Thoracic aorta (tissue), 2 donors: ENCODE measurements around the gene PCDHB10. TPM values are rescaled to one million over a fixed set of nuclear protein-coding genes. Genes with fewer than 3 reads are reported as not detected.
A peak's percentile ranks its signal among the peaks of the same experiment; 100 is the strongest.
"Not testable (repeated sequence)": the region's sequence is repeated elsewhere in the genome, so short reads cannot be mapped to it uniquely, and the experiment has no call there.

Experiments
- ATAC-seq: fragments of 150-250 bp; one replicate; pipeline ENCODE4 v1.8.0; 2017; ENCODE audit warnings: low read depth; ENCODE audit not compliant: insufficient number of reproducible peaks, low FRiP score
- DNase-seq: peaks from one replicate; pipeline ENCODE4 v3.0.0-alpha.2; 2020; ENCODE audit warnings: low spot score
- H3K27ac ChIP-seq, 2 donors: fragments of 200-600 bp; sonication (generic); 1 replicate in 1 of 2; 2 replicates in 1 of 2; pipeline ENCODE4 v1.5.1; 2016; ENCODE audit warnings: mild to moderate bottlenecking in 2 of 2, moderate library complexity in 2 of 2
- H3K27me3 ChIP-seq: fragments of 200-600 bp; sonication (generic); replicated peaks from 2 replicates; pipeline ENCODE4 v1.6.0; 2016; ENCODE audit warnings: mild to moderate bottlenecking; ENCODE audit not compliant: insufficient read depth
- H3K36me3 ChIP-seq: fragments of 200-600 bp; sonication (generic); one replicate; pipeline ENCODE4 v1.5.1; 2016
- H3K4me1 ChIP-seq, 2 donors: fragments of 200-600 bp; sonication (generic); 1 replicate in 1 of 2; 2 replicates in 1 of 2; pipeline versions ENCODE4 v1.5.1 to v1.6.0; 2016; ENCODE audit warnings: low read depth in 2 of 2, mild to moderate bottlenecking in 1 of 2; ENCODE audit not compliant: control insufficient read depth in 1 of 2
- H3K4me3 ChIP-seq: fragments of 200-600 bp; sonication (generic); 2 replicates; pipeline ENCODE4 v1.5.1; 2016; ENCODE audit warnings: mild to moderate bottlenecking
- H3K9me3 ChIP-seq: fragments of 200-600 bp; sonication (generic); 2 replicates; pipeline ENCODE4 v1.5.1; 2016
- CTCF ChIP-seq: fragments of 200-600 bp; sonication (generic); IDR thresholded peaks from one replicate; pipeline ENCODE4 v1.5.1; 2019; ENCODE audit warnings: antibody characterized with exemption
- total RNA-seq, 2 donors: library from RNA; depleted of rRNA; stranded (reverse); fragments of >200 nt; gene quantifications; one replicate each; pipeline versions ENCODE4 v1.1.0 to v1.2.3, GENCODE V29; 2016

PCDHB10 gene
- total RNA-seq, 2 donors from 2014 or later: 6.1 to 9.1 TPM

DNA sequence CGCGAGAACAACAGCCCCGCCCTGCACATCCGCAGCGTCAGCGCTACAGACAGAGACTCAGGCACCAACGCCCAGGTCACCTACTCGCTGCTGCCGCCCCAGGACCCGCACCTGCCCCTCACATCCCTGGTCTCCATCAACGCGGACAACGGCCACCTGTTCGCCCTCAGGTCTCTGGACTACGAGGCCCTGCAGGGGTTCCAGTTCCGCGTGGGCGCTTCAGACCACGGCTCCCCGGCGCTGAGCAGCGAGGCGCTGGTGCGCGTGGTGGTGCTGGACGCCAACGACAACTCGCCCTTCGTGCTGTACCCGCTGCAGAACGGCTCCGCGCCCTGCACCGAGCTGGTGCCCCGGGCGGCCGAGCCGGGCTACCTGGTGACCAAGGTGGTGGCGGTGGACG, 23.4 kb downstream of the PCDHB10 start:
- not testable (repeated sequence) for H3K27me3 ChIP-seq, H3K4me3 ChIP-seq, H3K27ac ChIP-seq, ATAC-seq, DNase-seq, H3K36me3 ChIP-seq, H3K4me1 ChIP-seq
- peaks cover 68% of the 10 kb centered on the region for H3K9me3 ChIP-seq

DNA sequence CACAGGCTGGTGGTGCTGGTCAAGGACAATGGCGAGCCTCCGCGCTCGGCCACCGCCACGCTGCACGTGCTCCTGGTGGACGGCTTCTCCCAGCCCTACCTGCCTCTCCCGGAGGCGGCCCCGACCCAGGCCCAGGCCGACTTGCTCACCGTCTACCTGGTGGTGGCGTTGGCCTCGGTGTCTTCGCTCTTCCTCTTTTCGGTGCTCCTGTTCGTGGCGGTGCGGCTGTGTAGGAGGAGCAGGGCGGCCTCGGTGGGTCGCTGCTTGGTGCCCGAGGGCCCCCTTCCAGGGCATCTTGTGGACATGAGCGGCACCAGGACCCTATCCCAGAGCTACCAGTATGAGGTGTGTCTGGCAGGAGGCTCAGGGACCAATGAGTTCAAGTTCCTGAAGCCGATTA, 23.9 kb downstream of the PCDHB10 start:
- peaks cover 71% of the 10 kb centered on the region for H3K9me3 ChIP-seq
- ATAC-seq, DNase-seq, H3K4me1 ChIP-seq, H3K36me3 ChIP-seq, H3K27ac ChIP-seq, H3K27me3 ChIP-seq, H3K4me3 ChIP-seq: not testable (repeated sequence)

DNA sequence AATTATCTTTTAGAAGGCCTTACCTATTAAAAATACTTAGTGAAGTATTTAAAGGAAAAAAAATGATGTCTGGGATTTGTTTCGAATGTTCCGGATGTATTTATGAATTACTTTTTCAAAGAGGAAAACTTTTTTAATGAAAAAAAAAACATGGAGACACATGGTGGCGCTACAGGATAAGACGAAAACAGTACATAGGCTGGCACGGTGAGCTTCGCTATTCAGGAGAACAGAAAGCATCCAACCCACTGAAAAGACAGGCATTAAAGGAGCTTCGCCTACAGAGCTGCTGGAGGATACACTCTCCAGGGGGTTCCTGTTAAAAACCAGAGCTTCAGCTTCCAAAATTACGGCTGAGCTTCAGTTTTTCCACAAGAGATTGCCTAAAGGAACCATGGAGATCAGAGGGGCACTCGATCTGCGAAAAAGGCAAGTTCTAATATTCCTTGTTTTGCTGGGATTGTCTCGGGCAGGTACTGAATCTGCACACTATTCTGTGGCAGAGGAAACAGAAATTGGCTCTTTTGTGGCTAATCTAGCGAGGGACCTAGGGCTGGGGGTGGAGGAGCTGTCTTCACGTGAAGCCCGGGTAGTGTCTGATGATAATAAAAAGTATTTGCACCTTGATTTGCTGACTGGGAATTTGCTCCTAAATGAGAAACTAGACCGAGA, 31.1 kb downstream of the PCDHB10 start, which contains the start of gene PCDHB14:
PCDHB14 (plus strand) TSS at position 232 of the 672 bp plus-strand sequence; CDS start at position 395, 163 bp downstream.
- peak within 1 kb of the TSS; percentile 42 for H3K4me3 ChIP-seq
- H3K27ac ChIP-seq: no peak within 1 kb of the TSS
- no peak for TF ChIP-seq CTCF
- peaks cover 89% of the 10 kb centered on the region for H3K9me3 ChIP-seq
- ATAC-seq: no peak
- no peak for DNase-seq
- no peaks in the 10 kb centered on the region for H3K36me3 ChIP-seq
- H3K27me3 ChIP-seq: no peaks in the 10 kb centered on the region
- no peaks in the 10 kb centered on the region for H3K4me1 ChIP-seq

GRCh38 chr5:141224844-141225243, 32.7 kb downstream of the PCDHB10 start:
- peaks cover 82% of the 10 kb centered on the region for H3K9me3 ChIP-seq
- not testable (repeated sequence) for ATAC-seq, H3K27ac ChIP-seq, H3K4me1 ChIP-seq, DNase-seq, H3K36me3 ChIP-seq, H3K27me3 ChIP-seq, H3K4me3 ChIP-seq

DNA sequence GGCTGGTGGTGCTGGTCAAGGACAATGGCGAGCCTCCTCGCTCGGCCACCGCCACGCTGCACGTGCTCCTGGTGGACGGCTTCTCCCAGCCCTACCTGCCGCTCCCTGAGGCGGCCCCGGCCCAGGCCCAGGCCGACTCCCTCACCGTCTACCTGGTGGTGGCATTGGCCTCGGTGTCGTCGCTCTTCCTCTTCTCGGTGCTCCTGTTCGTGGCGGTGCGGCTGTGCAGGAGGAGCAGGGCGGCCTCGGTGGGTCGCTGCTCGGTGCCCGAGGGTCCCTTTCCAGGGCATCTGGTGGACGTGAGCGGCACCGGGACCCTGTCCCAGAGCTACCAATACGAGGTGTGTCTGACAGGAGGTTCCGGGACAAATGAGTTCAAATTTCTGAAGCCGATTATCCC, 33.3 kb downstream of the PCDHB10 start:
- H3K4me1 ChIP-seq, H3K27me3 ChIP-seq, H3K36me3 ChIP-seq, H3K27ac ChIP-seq, DNase-seq, ATAC-seq: not testable (repeated sequence)
- H3K4me3 ChIP-seq: peak overlapping the region; percentile 21
- peaks cover 80% of the 10 kb centered on the region for H3K9me3 ChIP-seq

- ATAC-seq (no peak), DNase-seq (no peak)
- no peak overlapping the region for H3K27ac ChIP-seq
- H3K9me3 ChIP-seq: peaks cover 89% of the 10 kb centered on the region
- no peak for TF ChIP-seq CTCF
- H3K36me3 ChIP-seq: no peaks in the 10 kb centered on the region
- peak overlapping the region; percentile 60 for H3K4me3 ChIP-seq
- H3K27me3 ChIP-seq: no peaks in the 10 kb centered on the region
- H3K4me1 ChIP-seq: no peaks in the 10 kb centered on the region
These were observed 42.0 kb downstream of the PCDHB10 start for GRCh38 chr5:141234109-141234667.

DNA sequence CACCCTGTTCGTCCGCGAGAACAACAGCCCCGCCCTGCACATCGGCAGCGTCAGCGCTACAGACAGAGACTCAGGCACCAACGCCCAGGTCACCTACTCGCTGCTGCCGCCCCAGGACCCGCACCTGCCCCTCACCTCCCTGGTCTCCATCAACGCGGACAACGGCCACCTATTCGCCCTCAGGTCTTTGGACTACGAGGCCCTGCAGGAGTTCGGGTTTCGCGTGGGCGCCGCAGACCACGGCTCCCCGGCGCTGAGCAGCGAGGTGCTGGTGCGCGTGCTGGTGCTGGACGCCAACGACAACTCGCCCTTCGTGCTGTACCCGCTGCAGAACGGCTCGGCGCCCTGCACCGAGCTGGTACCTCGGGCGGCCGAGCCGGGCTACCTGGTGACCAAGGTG, 43.8 kb downstream of the PCDHB10 start:
- not testable (repeated sequence) for DNase-seq, ATAC-seq, H3K27ac ChIP-seq, H3K4me3 ChIP-seq, H3K36me3 ChIP-seq, H3K27me3 ChIP-seq, H3K4me1 ChIP-seq
- H3K9me3 ChIP-seq: peaks cover 97% of the 10 kb centered on the region
